HepG2 (cell line): ENCODE data around the gene CCN6. TPM values are rescaled to one million over a fixed set of nuclear protein-coding genes. Genes with fewer than 3 reads are reported as not detected.

Source experiments
- ELF3 ChIP-seq: IDR thresholded peaks from 2 replicates; pipeline ENCODE4 v1.6.1; 2016; ENCODE audit warnings: missing genetic modification reagents, missing compliant biosample characterization
- HDAC1 ChIP-seq: sonication (generic); formaldehyde crosslinking; IDR thresholded peaks from 2 replicates; pipeline ENCODE4 v1.5.1; 2020; ENCODE audit warnings: mild to moderate bottlenecking, missing genetic modification reagents
- KLF12 ChIP-seq: sonication (generic); formaldehyde crosslinking; IDR thresholded peaks from 2 replicates; pipeline ENCODE4 v1.4.0; 2020; ENCODE audit warnings: missing genetic modification reagents, borderline replicate concordance
- ZNF382 ChIP-seq: sonication (generic); formaldehyde crosslinking; IDR thresholded peaks from 2 replicates; pipeline ENCODE4 v1.5.0; 2020; ENCODE audit warnings: missing genetic modification reagents, mild to moderate bottlenecking, borderline replicate concordance
- ZNF562 ChIP-seq: sonication (generic); formaldehyde crosslinking; IDR thresholded peaks from 2 replicates; pipeline ENCODE4 v1.8.0; 2022; ENCODE audit warnings: missing genetic modification reagents, borderline replicate concordance
- polyA plus RNA-seq, 8 experiments: library from polyadenylated mRNA; depleted of rRNA in 3 of 8; stranded (reverse) in 7 of 8; unstranded in 1 of 8; fragments of >200 nt; fragmentation: Illumina TruSeq in 4 of 8; extraction: Trizol in 4 of 8; gene quantifications; 2 replicates each; pipeline versions ENCODE4 v1.2.1 to v1.2.3, GENCODE V29; 2011 to 2016; ENCODE audit warnings: low read depth in 4 of 8, missing spikeins in 1 of 8, mixed read lengths in 1 of 8; ENCODE audit not compliant: insufficient read depth in 1 of 8
- total RNA-seq, 5 experiments: library from RNA; depleted of rRNA; stranded (reverse); fragments of >200 nt; fragmentation: Illumina TruSeq; extraction: Trizol; gene quantifications; 2 replicates each; pipeline ENCODE4 v1.2.3, GENCODE V29; 2016; ENCODE audit warnings: low read depth in 1 of 5
- TF ChIP-seq, protein P1 (sequence below): sonication (generic); formaldehyde crosslinking; IDR thresholded peaks from 2 replicates; pipeline ENCODE4 v1.4.0; 2020; ENCODE audit warnings: missing genetic modification reagents, borderline replicate concordance
- TF ChIP-seq, protein P2 (sequence below): sonication (generic); formaldehyde crosslinking; IDR thresholded peaks from 2 replicates; pipeline ENCODE4 v1.4.0; 2020; ENCODE audit warnings: missing genetic modification reagents
- TF ChIP-seq, protein P3 (sequence below): sonication (generic); formaldehyde crosslinking; IDR thresholded peaks from 2 replicates; pipeline ENCODE4 v1.9.0; 2022; ENCODE audit warnings: low read depth, missing genetic modification reagents
- TF ChIP-seq, protein P4 (sequence below): sonication (generic); formaldehyde crosslinking; IDR thresholded peaks from 2 replicates; pipeline ENCODE4 v1.4.0; 2020; ENCODE audit warnings: mild to moderate bottlenecking, missing genetic modification reagents
- TF ChIP-seq, protein P5 (sequence below): conservative IDR thresholded peaks from 2 replicates; pipeline ENCODE4 v1.6.1; 2018; ENCODE audit warnings: missing genetic modification reagents
- TF ChIP-seq, protein P6 (sequence below): sonication (generic); formaldehyde crosslinking; IDR thresholded peaks from 2 replicates; pipeline ENCODE4 v1.5.1; 2020; ENCODE audit warnings: mild to moderate bottlenecking, missing genetic modification reagents, moderate library complexity

Gene CCN6
- total and polyA plus RNA-seq, 2 of the 13 experiments (the other 11 are each of a cell fraction or from before 2014, with no cell fraction given) = not detected

DNA sequence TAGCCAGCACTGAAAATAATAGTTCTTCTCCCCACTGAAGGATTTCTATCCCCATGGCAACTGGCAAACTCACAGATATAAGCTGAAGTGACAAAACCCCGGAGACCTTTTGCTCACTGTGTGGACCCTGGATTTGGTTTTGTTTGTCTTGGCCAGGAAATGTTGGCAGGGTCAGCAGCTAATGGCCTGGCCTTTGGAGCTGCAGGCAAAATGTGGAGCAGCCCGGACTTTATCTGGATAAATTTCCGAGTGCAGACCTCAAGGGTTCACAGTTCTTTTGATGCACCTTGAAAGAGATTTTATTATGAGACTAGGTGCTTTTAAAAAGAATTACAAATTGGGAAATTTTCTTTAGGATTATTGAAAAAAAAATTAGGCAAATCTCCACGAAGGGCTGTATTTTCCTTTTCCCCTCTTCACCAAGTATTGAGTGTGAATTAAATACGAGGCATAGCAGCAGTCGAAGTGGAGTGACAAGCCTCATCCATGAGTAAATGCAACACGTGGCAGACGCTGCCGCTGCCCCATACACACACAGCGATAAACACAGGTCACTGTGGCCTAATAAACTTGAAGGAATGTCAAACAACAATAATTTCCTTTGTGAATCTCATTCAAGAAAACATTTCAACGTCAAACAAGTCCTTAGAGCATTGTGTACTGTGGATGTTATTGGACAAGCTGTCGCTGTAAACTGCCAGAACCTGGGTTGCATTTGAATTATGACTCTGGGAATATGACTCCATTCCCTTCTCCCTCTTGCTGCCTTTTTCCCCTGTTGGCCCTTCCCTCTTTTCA lies 35.1 kb upstream of the CCN6 start (continued):
- no peak for TF ChIP-seq ZNF562
- TF ChIP-seq, protein P1, sequence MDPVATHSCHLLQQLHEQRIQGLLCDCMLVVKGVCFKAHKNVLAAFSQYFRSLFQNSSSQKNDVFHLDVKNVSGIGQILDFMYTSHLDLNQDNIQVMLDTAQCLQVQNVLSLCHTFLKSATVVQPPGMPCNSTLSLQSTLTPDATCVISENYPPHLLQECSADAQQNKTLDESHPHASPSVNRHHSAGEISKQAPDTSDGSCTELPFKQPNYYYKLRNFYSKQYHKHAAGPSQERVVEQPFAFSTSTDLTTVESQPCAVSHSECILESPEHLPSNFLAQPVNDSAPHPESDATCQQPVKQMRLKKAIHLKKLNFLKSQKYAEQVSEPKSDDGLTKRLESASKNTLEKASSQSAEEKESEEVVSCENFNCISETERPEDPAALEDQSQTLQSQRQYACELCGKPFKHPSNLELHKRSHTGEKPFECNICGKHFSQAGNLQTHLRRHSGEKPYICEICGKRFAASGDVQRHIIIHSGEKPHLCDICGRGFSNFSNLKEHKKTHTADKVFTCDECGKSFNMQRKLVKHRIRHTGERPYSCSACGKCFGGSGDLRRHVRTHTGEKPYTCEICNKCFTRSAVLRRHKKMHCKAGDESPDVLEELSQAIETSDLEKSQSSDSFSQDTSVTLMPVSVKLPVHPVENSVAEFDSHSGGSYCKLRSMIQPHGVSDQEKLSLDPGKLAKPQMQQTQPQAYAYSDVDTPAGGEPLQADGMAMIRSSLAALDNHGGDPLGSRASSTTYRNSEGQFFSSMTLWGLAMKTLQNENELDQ = no peak
- peak; percentile 87; the same call in 1 of the 2 replicates for TF ChIP-seq HDAC1 (CRISPR knock-in tag)
- TF ChIP-seq, protein P2, sequence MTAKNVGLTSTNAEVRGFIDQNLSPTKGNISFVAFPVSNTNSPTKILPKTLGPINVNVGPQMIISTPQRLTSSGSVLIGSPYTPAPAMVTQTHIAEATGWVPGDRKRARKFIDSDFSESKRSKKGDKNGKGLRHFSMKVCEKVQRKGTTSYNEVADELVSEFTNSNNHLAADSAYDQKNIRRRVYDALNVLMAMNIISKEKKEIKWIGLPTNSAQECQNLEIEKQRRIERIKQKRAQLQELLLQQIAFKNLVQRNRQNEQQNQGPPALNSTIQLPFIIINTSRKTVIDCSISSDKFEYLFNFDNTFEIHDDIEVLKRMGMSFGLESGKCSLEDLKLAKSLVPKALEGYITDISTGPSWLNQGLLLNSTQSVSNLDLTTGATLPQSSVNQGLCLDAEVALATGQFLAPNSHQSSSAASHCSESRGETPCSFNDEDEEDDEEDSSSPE (CRISPR knock-in tag) = peak; percentile 56
- TF ChIP-seq, protein P3, sequence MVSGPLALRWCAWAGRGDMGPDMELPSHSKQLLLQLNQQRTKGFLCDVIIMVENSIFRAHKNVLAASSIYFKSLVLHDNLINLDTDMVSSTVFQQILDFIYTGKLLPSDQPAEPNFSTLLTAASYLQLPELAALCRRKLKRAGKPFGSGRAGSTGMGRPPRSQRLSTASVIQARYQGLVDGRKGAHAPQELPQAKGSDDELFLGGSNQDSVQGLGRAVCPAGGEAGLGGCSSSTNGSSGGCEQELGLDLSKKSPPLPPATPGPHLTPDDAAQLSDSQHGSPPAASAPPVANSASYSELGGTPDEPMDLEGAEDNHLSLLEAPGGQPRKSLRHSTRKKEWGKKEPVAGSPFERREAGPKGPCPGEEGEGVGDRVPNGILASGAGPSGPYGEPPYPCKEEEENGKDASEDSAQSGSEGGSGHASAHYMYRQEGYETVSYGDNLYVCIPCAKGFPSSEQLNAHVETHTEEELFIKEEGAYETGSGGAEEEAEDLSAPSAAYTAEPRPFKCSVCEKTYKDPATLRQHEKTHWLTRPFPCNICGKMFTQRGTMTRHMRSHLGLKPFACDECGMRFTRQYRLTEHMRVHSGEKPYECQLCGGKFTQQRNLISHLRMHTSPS (CRISPR knock-in tag) = no peak
- TF ChIP-seq KLF12 (CRISPR knock-in tag) = no peak; the same call in 1 of the 2 replicates
- TF ChIP-seq, protein P4, sequence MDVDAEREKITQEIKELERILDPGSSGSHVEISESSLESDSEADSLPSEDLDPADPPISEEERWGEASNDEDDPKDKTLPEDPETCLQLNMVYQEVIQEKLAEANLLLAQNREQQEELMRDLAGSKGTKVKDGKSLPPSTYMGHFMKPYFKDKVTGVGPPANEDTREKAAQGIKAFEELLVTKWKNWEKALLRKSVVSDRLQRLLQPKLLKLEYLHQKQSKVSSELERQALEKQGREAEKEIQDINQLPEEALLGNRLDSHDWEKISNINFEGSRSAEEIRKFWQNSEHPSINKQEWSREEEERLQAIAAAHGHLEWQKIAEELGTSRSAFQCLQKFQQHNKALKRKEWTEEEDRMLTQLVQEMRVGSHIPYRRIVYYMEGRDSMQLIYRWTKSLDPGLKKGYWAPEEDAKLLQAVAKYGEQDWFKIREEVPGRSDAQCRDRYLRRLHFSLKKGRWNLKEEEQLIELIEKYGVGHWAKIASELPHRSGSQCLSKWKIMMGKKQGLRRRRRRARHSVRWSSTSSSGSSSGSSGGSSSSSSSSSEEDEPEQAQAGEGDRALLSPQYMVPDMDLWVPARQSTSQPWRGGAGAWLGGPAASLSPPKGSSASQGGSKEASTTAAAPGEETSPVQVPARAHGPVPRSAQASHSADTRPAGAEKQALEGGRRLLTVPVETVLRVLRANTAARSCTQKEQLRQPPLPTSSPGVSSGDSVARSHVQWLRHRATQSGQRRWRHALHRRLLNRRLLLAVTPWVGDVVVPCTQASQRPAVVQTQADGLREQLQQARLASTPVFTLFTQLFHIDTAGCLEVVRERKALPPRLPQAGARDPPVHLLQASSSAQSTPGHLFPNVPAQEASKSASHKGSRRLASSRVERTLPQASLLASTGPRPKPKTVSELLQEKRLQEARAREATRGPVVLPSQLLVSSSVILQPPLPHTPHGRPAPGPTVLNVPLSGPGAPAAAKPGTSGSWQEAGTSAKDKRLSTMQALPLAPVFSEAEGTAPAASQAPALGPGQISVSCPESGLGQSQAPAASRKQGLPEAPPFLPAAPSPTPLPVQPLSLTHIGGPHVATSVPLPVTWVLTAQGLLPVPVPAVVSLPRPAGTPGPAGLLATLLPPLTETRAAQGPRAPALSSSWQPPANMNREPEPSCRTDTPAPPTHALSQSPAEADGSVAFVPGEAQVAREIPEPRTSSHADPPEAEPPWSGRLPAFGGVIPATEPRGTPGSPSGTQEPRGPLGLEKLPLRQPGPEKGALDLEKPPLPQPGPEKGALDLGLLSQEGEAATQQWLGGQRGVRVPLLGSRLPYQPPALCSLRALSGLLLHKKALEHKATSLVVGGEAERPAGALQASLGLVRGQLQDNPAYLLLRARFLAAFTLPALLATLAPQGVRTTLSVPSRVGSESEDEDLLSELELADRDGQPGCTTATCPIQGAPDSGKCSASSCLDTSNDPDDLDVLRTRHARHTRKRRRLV (CRISPR knock-in tag) = no peak
- TF ChIP-seq, protein P5, sequence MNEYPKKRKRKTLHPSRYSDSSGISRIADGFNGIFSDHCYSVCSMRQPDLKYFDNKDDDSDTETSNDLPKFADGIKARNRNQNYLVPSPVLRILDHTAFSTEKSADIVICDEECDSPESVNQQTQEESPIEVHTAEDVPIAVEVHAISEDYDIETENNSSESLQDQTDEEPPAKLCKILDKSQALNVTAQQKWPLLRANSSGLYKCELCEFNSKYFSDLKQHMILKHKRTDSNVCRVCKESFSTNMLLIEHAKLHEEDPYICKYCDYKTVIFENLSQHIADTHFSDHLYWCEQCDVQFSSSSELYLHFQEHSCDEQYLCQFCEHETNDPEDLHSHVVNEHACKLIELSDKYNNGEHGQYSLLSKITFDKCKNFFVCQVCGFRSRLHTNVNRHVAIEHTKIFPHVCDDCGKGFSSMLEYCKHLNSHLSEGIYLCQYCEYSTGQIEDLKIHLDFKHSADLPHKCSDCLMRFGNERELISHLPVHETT (CRISPR knock-in tag) = 0 out of 2 replicates have a peak, but pooled peaks have one; percentile 43
- TF ChIP-seq, protein P6, sequence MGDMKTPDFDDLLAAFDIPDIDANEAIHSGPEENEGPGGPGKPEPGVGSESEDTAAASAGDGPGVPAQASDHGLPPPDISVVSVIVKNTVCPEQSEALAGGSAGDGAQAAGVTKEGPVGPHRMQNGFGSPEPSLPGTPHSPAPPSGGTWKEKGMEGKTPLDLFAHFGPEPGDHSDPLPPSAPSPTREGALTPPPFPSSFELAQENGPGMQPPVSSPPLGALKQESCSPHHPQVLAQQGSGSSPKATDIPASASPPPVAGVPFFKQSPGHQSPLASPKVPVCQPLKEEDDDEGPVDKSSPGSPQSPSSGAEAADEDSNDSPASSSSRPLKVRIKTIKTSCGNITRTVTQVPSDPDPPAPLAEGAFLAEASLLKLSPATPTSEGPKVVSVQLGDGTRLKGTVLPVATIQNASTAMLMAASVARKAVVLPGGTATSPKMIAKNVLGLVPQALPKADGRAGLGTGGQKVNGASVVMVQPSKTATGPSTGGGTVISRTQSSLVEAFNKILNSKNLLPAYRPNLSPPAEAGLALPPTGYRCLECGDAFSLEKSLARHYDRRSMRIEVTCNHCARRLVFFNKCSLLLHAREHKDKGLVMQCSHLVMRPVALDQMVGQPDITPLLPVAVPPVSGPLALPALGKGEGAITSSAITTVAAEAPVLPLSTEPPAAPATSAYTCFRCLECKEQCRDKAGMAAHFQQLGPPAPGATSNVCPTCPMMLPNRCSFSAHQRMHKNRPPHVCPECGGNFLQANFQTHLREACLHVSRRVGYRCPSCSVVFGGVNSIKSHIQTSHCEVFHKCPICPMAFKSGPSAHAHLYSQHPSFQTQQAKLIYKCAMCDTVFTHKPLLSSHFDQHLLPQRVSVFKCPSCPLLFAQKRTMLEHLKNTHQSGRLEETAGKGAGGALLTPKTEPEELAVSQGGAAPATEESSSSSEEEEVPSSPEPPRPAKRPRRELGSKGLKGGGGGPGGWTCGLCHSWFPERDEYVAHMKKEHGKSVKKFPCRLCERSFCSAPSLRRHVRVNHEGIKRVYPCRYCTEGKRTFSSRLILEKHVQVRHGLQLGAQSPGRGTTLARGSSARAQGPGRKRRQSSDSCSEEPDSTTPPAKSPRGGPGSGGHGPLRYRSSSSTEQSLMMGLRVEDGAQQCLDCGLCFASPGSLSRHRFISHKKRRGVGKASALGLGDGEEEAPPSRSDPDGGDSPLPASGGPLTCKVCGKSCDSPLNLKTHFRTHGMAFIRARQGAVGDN (CRISPR knock-in tag) = no peak
- TF ChIP-seq ZNF382 (CRISPR knock-in tag) = no peak
- peak; percentile 85 for TF ChIP-seq ELF3 (CRISPR knock-in tag)
